Lower leg skin (tissue), 4 donors: Measurements from ENCODE around the gene ATG9A. TPM values are rescaled to one million over a fixed set of nuclear protein-coding genes. Genes with fewer than 3 reads are reported as not detected.

Experiments used
- DNase-seq, 2 donors: peaks; one replicate each; pipeline ENCODE4 v3.0.0-alpha.2; 2019; ENCODE audit warnings: low spot score in 2 of 2
- H3K4me3 ChIP-seq: fragments of 200-600 bp; sonication (generic); 2 replicates; pipeline ENCODE4 v1.5.1; 2017; ENCODE audit warnings: mild to moderate bottlenecking, low read depth; ENCODE audit not compliant: poor library complexity, severe bottlenecking
- POLR2A ChIP-seq, 2 donors: fragments of 450-650 bp; IDR thresholded peaks; one replicate each; pipeline ENCODE4 v1.6.1; 2016 to 2017; ENCODE audit warnings: antibody characterized with exemption in 2 of 2, mild to moderate bottlenecking in 1 of 2, moderate library complexity in 1 of 2
- WGBS, 2 donors: methylation state at CpG; one replicate each; pipeline ENCODE4 v1.1.5; 2018; 5-methylcytosine and 5-hydroxymethylcytosine counted together
- intact Hi-C: fragments of 100-400 bp; cut with DNase I; formaldehyde crosslinking; loops from one replicate; pipeline ENCODE4 v1.15.0; 2023; ENCODE audit warnings: low total_unique reads
- total RNA-seq, 4 donors: library from RNA; depleted of rRNA; stranded (reverse); fragments of >200 nt; gene quantifications; one replicate each; pipeline ENCODE4 v1.1.0, GENCODE V29; 2016
- TF ChIP-seq, protein P1 (sequence below), 3 donors: fragments of 450-650 bp; IDR thresholded peaks; one replicate each; pipeline ENCODE4 v1.5.1; 2016; ENCODE audit warnings: antibody characterized with exemption in 3 of 3, mild to moderate bottlenecking in 3 of 3, moderate library complexity in 2 of 3

Gene ATG9A
- total RNA-seq, 4 donors from 2014 or later, result 57.6 to 92.8 (median 61.9) TPM

DNA sequence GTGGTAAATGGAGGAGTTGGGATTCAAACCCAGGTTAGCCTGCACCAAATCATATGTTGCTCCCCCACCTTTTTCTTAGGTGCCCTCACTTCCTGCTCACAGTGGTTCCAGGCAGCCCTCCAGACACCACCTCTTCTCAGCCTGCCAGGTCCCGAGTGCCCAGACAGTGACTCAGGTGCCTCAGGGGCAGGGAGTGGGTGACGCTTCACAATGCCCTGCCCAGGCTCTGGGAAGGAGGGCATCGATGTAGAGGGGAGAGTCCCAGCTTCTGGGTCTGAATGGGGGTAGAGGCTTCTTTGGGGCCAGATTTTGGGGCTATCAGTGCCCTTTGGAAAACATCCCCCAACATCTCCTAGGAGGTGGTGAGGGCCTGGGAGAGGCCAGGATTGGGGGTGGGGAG, 44.5 kb upstream of the ATG9A start:
- no peak overlapping the region for H3K4me3 ChIP-seq
- TF ChIP-seq POLR2A (IDR thresholded peaks at IDR 0.05), result no peak
- TF ChIP-seq, protein P1, sequence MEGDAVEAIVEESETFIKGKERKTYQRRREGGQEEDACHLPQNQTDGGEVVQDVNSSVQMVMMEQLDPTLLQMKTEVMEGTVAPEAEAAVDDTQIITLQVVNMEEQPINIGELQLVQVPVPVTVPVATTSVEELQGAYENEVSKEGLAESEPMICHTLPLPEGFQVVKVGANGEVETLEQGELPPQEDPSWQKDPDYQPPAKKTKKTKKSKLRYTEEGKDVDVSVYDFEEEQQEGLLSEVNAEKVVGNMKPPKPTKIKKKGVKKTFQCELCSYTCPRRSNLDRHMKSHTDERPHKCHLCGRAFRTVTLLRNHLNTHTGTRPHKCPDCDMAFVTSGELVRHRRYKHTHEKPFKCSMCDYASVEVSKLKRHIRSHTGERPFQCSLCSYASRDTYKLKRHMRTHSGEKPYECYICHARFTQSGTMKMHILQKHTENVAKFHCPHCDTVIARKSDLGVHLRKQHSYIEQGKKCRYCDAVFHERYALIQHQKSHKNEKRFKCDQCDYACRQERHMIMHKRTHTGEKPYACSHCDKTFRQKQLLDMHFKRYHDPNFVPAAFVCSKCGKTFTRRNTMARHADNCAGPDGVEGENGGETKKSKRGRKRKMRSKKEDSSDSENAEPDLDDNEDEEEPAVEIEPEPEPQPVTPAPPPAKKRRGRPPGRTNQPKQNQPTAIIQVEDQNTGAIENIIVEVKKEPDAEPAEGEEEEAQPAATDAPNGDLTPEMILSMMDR (IDR thresholded peaks at IDR 0.05), result no peak
- WGBS, 2 donors, result 39 to 62% methylated on average over 3 of the region's 3 CpGs
- intact Hi-C loops, result no loop called here
- peak in 1 of 2 donors; percentile 78 for DNase-seq

DNA sequence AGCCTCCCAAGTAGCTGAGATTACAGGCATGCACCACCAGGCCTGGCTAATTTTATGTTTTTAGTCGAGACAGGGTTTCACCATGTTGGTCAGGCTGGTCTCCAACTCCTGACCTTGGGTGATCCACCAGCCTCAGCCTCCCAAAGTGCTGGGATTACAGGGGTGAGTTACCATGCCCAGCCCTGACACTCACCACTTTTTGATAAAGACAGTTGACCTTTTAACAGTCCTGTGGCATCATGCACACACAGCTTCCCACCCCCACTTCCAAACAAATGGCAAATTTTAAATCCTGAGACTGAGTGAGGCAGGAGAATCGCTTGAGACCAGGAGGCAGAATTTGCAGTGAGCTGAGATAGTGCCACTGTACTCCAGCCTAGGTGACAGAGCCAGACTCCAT, 43.6 kb upstream of the ATG9A start:
- TF ChIP-seq, protein P1 (IDR thresholded peaks at IDR 0.05), result no peak
- TF ChIP-seq POLR2A (IDR thresholded peaks at IDR 0.05), result no peak
- H3K4me3 ChIP-seq, result no peak overlapping the region
- 66 to 82% methylated on average over 2 of the region's 2 CpGs for WGBS, 2 donors
- no peak for DNase-seq
- intact Hi-C loops, result no loop called here

DNA sequence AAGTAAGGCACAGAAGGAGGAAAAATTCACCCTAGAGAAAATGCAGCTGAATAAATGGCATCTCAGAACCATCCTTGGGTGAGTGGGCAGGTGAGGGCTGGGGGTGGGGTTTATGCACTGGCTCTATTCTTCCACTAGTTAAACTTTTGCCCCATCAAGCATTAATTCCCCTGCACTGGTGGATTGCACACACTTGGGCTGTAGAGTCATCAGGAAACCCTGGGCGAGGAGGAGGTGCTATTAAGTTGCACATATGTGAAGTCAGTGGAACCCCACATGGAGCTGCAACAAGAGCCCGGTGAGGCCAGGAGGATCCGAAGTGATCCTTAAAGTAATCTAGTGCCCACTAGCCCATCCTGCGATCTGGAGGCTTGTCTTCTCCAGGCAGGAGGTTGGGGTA, 42.9 kb upstream of the ATG9A start:
- 83 to 88% methylated on average over 4 of the region's 4 CpGs for WGBS, 2 donors
- TF ChIP-seq POLR2A (IDR thresholded peaks at IDR 0.05), result no peak
- TF ChIP-seq, protein P1 (IDR thresholded peaks at IDR 0.05), result no peak
- intact Hi-C loops, result no loop called here
- no peak for DNase-seq
- H3K4me3 ChIP-seq, result no peak overlapping the region

DNA sequence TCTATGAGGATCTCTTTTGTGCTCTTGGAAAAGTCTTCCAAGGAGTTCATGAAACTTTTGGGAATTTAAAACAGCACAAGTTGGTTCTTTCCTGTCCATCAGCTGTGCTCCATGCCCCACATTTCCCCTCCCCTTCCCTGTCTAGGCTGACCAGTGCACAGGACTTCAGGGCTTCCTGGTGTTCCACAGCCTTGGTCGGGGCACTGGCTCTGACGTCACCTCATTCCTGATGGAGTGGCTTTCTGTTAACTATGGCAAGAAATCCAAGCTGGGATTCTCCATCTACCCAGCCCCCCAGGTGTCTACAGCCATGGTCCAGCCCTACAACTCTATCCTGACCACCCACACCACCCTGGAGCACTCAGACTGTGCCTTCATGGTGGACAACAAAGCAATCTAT, 41.6 kb upstream of the ATG9A start:
- no peak overlapping the region for H3K4me3 ChIP-seq
- no peak for DNase-seq
- intact Hi-C loops, result no loop called here
- 79 to 93% methylated on average over 2 of the region's 2 CpGs for WGBS, 2 donors
- TF ChIP-seq, protein P1 (IDR thresholded peaks at IDR 0.05), result no peak
- TF ChIP-seq POLR2A (IDR thresholded peaks at IDR 0.05), result no peak

DNA sequence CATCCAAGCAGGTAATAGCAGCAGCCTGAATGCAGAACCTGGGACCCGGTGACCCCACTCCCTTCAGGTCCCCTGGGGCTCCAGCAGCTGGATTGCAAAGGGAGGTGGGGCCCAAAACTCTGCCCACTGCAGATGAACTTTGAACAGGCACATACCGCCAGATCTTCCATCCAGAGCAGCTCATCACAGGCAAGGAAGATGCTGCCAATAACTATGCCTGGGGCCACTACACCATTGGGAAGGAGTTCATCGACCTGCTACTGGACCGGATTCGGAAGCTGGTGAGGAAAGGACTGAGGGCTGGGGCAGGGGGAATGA, 40.6 kb upstream of the ATG9A start:
- no peak for DNase-seq
- intact Hi-C loops, result no loop called here
- 68 to 70% methylated on average over 5 of the region's 5 CpGs for WGBS, 2 donors
- no peak for TF ChIP-seq POLR2A (IDR thresholded peaks at IDR 0.05)
- TF ChIP-seq, protein P1 (IDR thresholded peaks at IDR 0.05), result no peak
- H3K4me3 ChIP-seq, result no peak overlapping the region

DNA sequence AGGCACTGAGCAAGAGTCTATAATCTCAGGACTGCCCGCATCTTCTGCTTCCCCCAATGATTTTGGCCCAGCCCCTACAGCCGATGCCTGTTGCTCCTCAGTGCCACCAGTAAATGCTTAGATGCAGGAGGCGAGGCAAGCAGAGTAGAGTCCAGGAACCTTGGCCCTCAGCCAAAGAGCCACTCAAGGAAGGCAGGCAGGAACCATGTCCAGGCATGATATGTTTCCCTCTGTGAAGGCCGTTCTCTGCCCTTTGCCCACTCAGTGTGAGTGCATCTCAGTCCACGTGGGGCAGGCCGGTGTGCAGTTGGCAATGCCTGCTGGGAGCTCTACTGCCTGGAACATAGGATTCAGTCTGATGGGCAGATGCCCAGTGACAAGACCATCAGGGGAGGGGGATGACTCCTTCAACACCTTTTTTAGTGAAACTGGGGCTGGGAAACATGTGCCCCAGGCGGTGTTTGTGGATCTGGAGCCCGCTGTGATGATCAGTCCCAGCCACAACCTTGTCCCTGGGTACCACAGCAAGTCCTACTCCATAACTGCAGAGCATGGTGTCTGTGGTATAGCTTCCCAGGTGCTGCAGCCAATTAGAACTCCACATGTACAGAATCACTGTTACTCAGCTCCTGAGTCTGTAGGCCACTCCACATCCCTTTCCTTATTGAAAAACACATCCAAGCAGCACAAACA, 40.1 kb upstream of the ATG9A start:
- DNase-seq, result no peak
- intact Hi-C loops, result no loop called here
- TF ChIP-seq, protein P1 (IDR thresholded peaks at IDR 0.05), result no peak
- TF ChIP-seq POLR2A (IDR thresholded peaks at IDR 0.05), result no peak
- H3K4me3 ChIP-seq, result no peak overlapping the region
- 68% methylated on average over 8 of the region's 8 CpGs for WGBS, 2 donors
